HG02759 (cell line): ENCODE measurements around the gene NKIRAS1.
"Not testable (repeated sequence)": the region's sequence is repeated elsewhere in the genome, so short reads cannot be mapped to it uniquely, and the experiment has no call there.

Experiments
- ATAC-seq: cut with Tn5 transposase; IDR thresholded peaks from one replicate; pipeline ENCODE4 v1.9.1; 2021; ENCODE audit warnings: mild to moderate bottlenecking, moderate library complexity; ENCODE audit not compliant: unreplicated experiment

Gene NKIRAS1

GRCh38 chr3:23941440-23941839 lies 24.6 kb upstream of the NKIRAS1 start:
- no peak for ATAC-seq

- ATAC-seq, result no peak
These were observed 24.0 kb upstream of the NKIRAS1 start for GRCh38 chr3:23940775-23941174.

GRCh38 chr3:23938688-23939087 lies 21.9 kb upstream of the NKIRAS1 start:
- no peak for ATAC-seq

DNA sequence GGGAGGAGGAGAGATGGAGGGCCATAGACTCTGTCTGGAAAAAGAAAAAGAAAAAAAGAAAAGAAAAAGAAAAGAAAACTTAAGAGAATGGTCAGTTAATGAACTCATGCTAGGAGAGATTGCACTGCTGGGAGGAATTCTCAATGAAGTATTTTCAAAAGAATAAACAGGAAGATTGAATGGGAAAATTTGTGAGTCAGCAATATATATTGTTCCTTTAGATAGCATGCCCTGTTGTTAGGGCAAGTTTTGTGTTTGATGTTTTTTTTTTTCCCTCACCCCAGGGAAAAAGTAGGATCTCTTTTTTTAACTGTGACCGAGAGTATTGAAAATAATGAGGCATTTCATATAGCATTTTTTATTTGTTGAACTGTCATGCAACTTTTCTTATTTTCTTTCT lies 20.5 kb upstream of the NKIRAS1 start:
- no peak for ATAC-seq

- ATAC-seq, result no peak
These were observed 17.5 kb upstream of the NKIRAS1 start for GRCh38 chr3:23934253-23934652.

GRCh38 chr3:23932571-23932970 lies 15.8 kb upstream of the NKIRAS1 start:
- ATAC-seq, result no peak

- ATAC-seq, result no peak
These were observed 14.8 kb upstream of the NKIRAS1 start for GRCh38 chr3:23931597-23931996.

DNA sequence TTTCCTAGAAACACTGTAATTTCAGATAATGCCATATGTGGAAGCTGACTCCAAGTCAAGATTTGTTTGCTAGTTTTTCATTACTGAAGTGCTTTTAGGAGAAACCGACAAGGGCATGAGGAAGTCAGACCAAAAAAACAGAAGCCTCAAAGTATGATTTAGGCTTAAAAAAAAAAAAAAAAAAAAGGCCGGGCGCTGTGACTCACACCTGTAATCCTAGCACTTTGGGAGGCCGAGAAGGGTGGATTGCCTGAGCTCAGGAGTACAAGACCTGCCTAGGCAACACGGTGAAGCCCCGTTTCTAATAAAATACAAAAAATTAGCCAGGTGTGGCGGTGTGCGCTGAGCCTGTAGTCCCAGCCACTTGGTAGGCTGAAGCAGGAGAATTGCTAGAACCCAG lies 11.7 kb upstream of the NKIRAS1 start:
- ATAC-seq, result no peak

DNA sequence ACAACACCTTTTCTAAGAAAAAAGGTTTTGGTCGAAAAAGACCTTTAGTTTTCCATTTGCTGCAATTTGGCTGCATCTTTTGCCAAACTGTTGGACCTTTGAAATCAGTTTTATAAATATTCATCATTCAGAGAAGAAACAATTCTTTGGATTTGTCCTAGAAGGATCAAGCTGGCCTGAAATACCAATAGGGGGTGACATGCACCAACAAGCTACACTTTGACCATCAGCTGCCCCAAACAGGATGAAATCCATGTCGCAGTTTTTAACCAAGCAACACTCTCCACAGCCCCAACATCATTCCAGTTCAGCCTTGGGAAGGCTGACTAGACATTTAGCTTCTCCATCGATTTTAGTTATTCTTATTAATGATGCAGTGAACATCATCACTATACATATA lies 9.9 kb upstream of the NKIRAS1 start:
- ATAC-seq, result no peak

- ATAC-seq, result no peak
These were observed 9.5 kb upstream of the NKIRAS1 start for GRCh38 chr3:23926246-23926645.

- no peak for ATAC-seq
These were observed 7.0 kb upstream of the NKIRAS1 start for GRCh38 chr3:23923786-23924185.

DNA sequence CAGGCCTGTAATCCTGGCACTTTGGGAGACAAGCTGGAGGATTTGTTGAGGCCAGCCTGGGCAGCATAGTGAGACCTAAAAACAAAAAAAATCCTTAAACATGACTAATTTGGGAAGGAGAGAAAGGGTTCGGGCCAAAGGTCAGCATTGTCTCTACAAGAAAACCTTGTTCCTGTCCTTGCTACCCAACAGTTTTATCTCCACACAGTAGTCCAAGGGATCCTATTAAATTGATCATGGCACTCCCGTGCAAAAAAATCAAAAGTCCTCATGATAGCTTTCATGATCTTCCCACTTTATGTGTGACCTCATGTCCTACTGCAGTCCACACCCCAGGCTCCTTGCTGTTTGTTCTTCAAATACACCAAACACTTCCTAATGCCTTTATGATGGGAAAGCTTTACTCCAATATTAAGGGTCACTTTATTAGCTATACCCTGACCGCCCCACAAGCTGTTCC lies 4.3 kb upstream of the NKIRAS1 start:
- no peak for ATAC-seq

DNA sequence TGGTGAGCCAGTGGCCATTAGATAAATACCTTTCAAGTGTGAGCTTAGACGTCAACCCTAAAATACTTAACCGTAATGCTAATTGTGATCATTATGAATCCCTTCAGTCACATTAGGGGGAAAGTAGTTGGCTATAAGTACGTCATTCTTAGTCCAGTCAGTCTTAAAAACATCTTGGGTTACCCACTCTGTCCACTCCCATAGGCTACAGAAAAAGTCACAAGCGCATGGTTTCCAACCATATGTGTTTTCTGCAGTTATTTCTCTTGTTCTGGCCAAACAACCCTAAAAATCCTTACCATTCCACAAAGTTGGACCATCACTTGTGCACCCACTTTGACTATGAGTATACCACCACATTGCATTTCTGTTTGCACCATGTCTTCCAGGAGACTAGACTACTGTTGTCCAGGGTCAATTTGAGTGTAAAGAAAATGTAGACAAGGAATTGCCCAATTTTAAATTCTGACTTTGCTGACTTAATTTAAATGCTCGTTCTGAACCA lies 3.4 kb upstream of the NKIRAS1 start:
- no peak for ATAC-seq

DNA sequence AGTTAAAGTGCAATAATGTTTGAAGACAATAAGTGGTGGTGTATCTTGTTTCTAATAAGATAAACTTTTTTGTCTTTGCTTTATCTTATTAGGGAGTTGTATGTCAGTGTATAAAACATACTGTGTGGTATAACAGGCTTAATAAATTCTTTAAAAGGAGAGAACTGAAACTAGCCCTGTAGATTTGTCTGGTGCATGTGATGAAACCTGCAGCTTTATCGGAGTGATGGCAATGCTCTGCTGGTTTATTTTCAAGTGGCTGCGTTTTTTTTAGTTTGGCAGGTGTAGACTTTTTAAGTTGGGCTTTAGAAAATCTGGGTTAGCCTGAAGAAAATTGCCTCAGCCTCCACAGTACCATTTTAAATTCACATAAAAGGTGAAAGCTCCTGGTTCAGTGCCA lies 2.8 kb upstream of the NKIRAS1 start:
- ATAC-seq, result no peak

GRCh38 chr3:23918331-23918730 lies 1.5 kb upstream of the NKIRAS1 start:
- ATAC-seq, result not testable (repeated sequence)

DNA sequence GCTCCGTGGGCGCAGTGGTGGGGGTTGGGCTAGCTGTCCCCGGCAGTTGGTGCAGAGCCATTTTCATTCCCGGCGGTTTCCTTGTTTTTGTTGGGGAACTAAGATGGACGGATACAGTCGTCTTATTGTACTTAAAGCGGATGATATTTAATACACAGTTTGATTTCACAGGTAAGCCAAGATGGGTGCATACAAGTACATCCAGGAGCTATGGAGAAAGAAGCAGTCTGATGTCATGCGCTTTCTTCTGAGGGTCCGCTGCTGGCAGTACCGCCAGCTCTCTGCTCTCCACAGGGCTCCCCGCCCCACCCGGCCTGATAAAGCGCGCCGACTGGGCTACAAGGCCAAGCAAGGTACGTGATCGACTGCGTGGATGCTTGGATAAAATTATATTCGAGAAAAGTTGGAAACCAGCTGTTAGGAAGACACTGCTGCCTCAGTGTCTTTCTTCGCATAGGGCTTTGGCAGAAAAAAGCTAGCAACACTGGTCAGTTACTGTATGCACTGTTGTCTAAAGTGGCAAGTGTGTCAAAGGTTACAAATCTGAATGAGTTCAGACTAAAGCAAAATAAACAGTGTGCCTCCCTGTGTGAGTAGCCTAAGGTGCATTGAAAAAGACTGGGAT lies 1.0 kb upstream of the NKIRAS1 start:
- not testable (repeated sequence) for ATAC-seq

DNA sequence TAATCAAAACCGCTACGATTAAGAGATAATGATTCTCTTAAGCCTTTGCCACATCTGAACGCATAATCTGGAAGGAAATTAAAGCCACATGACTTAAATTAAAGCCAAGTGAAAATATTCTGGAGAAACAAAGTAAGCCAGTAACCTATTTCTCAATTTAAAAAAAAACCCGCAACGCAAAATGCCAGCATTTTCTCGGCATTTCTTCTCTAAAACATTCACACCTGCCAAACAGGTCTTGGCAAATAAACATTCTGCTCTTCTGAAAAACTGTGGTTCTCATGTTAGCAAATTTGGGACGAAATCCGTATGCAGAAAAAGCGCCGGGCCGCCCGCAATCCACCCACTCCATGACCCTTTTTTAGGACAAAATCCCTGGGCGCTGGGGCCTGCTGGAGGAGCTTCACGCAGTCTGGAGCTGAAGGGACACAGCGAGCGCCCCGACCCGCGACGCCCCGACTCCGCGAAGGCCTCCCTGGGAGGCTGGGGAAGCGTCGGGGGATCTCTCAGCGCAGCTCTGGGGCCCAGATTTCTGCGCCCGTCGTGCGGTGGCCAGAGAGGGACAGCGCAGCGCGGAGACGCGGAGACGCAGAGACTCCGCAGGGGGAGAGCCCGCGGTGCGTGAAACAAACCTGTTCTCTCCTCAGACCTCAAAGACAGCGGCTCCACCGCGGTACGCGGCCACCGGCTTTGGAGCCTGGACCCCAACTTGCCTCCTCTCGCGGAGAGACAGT lies 471 bp downstream of the NKIRAS1 start:
- ATAC-seq, result peak; percentile 45

DNA sequence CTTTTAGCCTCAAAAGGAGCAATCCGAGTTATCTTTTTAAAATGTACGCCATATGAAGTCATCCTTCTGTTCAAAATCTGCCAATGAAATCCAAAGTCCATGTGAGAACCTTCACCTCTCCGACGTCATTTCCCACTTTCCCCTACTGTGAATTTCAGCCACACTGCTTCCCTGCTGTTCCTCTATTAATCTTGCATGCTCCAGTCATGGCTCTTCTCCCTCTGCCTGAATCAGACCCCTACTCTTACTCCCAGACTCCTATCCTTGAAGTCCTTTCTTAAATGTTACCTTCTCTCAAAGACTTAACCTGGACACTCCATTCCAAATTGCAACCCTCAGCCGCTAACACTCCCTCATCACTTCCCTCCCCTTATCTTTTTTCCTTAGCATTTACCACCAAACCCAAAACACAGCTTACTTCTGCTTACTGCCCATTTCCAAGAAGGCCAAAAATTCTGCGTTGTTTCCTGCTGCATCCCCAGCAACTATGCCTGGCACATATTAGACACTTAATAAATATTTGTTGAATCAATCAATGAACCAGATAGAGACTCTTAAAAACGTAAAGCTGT lies 1.2 kb downstream of the NKIRAS1 start:
- ATAC-seq, result no peak

- no peak for ATAC-seq
These were observed 2.7 kb downstream of the NKIRAS1 start for GRCh38 chr3:23913873-23914743.

DNA sequence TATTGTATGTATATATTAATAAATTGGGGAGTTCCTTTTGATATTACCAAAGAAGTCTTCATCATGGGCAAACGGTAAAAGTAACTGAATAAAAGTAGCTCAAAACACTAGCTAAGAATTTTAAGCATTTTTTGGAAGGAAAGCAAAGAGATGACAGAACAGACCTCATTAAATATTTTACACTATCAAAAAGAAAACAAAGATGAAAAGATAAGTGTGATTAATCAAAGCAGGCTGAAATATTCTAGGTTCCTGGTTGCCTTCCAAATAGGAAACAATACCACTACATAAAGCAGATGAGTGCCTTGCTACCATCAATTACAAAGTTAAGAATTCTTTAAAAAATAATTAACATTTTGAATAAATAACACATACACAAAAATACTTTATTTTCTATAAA lies 3.6 kb downstream of the NKIRAS1 start:
- no peak for ATAC-seq

- not testable (repeated sequence) for ATAC-seq
These were observed 4.5 kb downstream of the NKIRAS1 start for GRCh38 chr3:23912335-23912734.
